HEK293 (cell line): Measurements from ENCODE around the gene HTN3.

Source experiments
- CTCF ChIA-PET: fragments of 350-600 bp; formaldehyde crosslinking; extraction: SDS; loops from one replicate; lab custom pipeline; 2021; ENCODE audit warnings: antibody characterized with exemption; lab: Yijun Ruan, JAX
- POLR2A ChIA-PET: fragments of 300-600 bp; formaldehyde crosslinking; extraction: SDS; loops from one replicate; lab custom pipeline; 2020; ENCODE audit warnings: antibody characterized with exemption, inconsistent platforms; lab: Yijun Ruan, JAX
- H3K27ac ChIP-seq: fragments of 200-500 bp; sonication (Bioruptor generic); 2 replicates; pipeline ENCODE4 v1.5.1; 2014; ENCODE audit warnings: low read depth, low read length, control low read depth, inconsistent platforms; ENCODE audit errors: extremely low read depth
- H3K36me3 ChIP-seq, 2 experiments: fragments of 200-500 bp in 1 of 2; sonication (Bioruptor generic) in 1 of 2; 1 replicate in 1 of 2; 2 replicates in 1 of 2; pipeline ENCODE4 v1.5.1; 2014 to 2017; ENCODE audit warnings: inconsistent platforms in 2 of 2, low read length in 2 of 2; ENCODE audit not compliant: control insufficient read depth in 2 of 2, insufficient read depth in 1 of 2
- H3K4me1 ChIP-seq: fragments of 200-500 bp; sonication (Bioruptor generic); 2 replicates; pipeline ENCODE4 v1.5.1; 2014; ENCODE audit warnings: mild to moderate bottlenecking, low read length, inconsistent platforms; ENCODE audit not compliant: control insufficient read depth, insufficient read depth
- H3K4me3 ChIP-seq: 2 replicates; pipeline ENCODE4 v1.5.1; 2011; ENCODE audit warnings: low read depth, mild to moderate bottlenecking, control low read depth, low read length, moderate library complexity
- H3K9me3 ChIP-seq: fragments of 200-500 bp; sonication (Bioruptor generic); 2 replicates; pipeline ENCODE4 v1.5.1; 2014; ENCODE audit warnings: low read depth, low read length, inconsistent platforms; ENCODE audit not compliant: control insufficient read depth, insufficient read depth
- BCL11A ChIP-seq: fragments of 450-650 bp; formaldehyde crosslinking; IDR thresholded peaks from 2 replicates; pipeline ENCODE4 v1.5.1; 2016; ENCODE audit warnings: low read depth, missing biosample characterization, missing genetic modification characterization
- HOXA7 ChIP-seq: sonication (generic); formaldehyde crosslinking; IDR thresholded peaks from 2 replicates; pipeline ENCODE4 v1.8.1; 2022; ENCODE audit warnings: missing genetic modification reagents, borderline replicate concordance
- PRDM1 ChIP-seq: fragments of 450-650 bp; formaldehyde crosslinking; IDR thresholded peaks from 2 replicates; pipeline ENCODE4; 2016; ENCODE audit warnings: missing biosample characterization, missing genetic modification characterization
- ZBTB17 ChIP-seq: fragments of 450-650 bp; formaldehyde crosslinking; IDR thresholded peaks from 2 replicates; pipeline ENCODE4 v1.5.1; 2016; ENCODE audit warnings: missing biosample characterization, missing genetic modification characterization
- ZEB2 ChIP-seq: fragments of 450-650 bp; formaldehyde crosslinking; IDR thresholded peaks from 2 replicates; pipeline ENCODE4 v1.5.1; 2016; ENCODE audit warnings: missing biosample characterization, missing genetic modification characterization
- ZNF133 ChIP-seq: fragments of 450-650 bp; formaldehyde crosslinking; IDR thresholded peaks from 2 replicates; pipeline ENCODE4 v1.5.1; 2016; ENCODE audit warnings: missing biosample characterization, missing genetic modification characterization
- ZNF146 ChIP-seq: fragments of 450-650 bp; formaldehyde crosslinking; IDR thresholded peaks from 2 replicates; pipeline ENCODE4 v1.5.1; 2016; ENCODE audit warnings: missing biosample characterization, missing genetic modification characterization
- ZNF157 ChIP-seq: fragments of 450-650 bp; formaldehyde crosslinking; IDR thresholded peaks from 2 replicates; pipeline ENCODE4 v1.5.1; 2016; ENCODE audit warnings: missing biosample characterization, missing genetic modification characterization
- ZNF214 ChIP-seq: fragments of 450-650 bp; formaldehyde crosslinking; IDR thresholded peaks from 2 replicates; pipeline ENCODE4 v1.5.1; 2017; ENCODE audit warnings: missing biosample characterization, mild to moderate bottlenecking, missing genetic modification characterization, borderline replicate concordance
- ZNF266 ChIP-seq: fragments of 450-650 bp; formaldehyde crosslinking; IDR thresholded peaks from 2 replicates; pipeline ENCODE4 v1.5.1; 2016; ENCODE audit warnings: missing biosample characterization, missing genetic modification characterization, low read depth
- ZNF426 ChIP-seq: fragments of 450-650 bp; formaldehyde crosslinking; IDR thresholded peaks from 2 replicates; pipeline ENCODE4 v1.5.1; 2017; ENCODE audit warnings: missing biosample characterization, missing genetic modification characterization, mild to moderate bottlenecking, inconsistent platforms, moderate library complexity
- ZNF555 ChIP-seq: fragments of 450-650 bp; formaldehyde crosslinking; conservative IDR thresholded peaks from 2 replicates; pipeline ENCODE4 v1.5.1; 2017; ENCODE audit warnings: missing biosample characterization, mild to moderate bottlenecking, missing genetic modification characterization, inconsistent platforms
- ZNF571 ChIP-seq: fragments of 450-650 bp; formaldehyde crosslinking; IDR thresholded peaks from 2 replicates; pipeline ENCODE4 v1.5.0; 2017; ENCODE audit warnings: missing biosample characterization, missing genetic modification characterization
- ZNF596 ChIP-seq: fragments of 450-650 bp; IDR thresholded peaks from 2 replicates; pipeline ENCODE4 v1.5.0; 2018; ENCODE audit warnings: missing biosample characterization, mild to moderate bottlenecking, missing genetic modification characterization, moderate library complexity
- ZNF658 ChIP-seq: fragments of 450-650 bp; formaldehyde crosslinking; IDR thresholded peaks from 2 replicates; pipeline ENCODE4; 2016; ENCODE audit warnings: missing biosample characterization, missing genetic modification characterization
- ZNF664 ChIP-seq: fragments of 450-650 bp; formaldehyde crosslinking; IDR thresholded peaks from 2 replicates; pipeline ENCODE4 v1.5.1; 2016; ENCODE audit warnings: missing biosample characterization, missing genetic modification characterization
- ZNF776 ChIP-seq: fragments of 450-650 bp; formaldehyde crosslinking; IDR thresholded peaks from 2 replicates; pipeline ENCODE4 v1.5.0; 2017; ENCODE audit warnings: missing biosample characterization, missing genetic modification characterization, borderline replicate concordance
- ZNF830 ChIP-seq: fragments of 450-650 bp; IDR thresholded peaks from 2 replicates; pipeline ENCODE4 v1.5.0; 2018; ENCODE audit warnings: missing biosample characterization, missing genetic modification characterization, low read depth, mild to moderate bottlenecking, moderate library complexity
- ZNF837 ChIP-seq: fragments of 450-650 bp; formaldehyde crosslinking; IDR thresholded peaks from 2 replicates; pipeline ENCODE4 v1.5.1; 2016; ENCODE audit warnings: missing biosample characterization, missing genetic modification characterization
- TF ChIP-seq, protein P1 (sequence below): fragments of 450-650 bp; formaldehyde crosslinking; IDR thresholded peaks from 2 replicates; pipeline ENCODE4 v1.5.1; 2016; ENCODE audit warnings: missing biosample characterization, missing genetic modification characterization
- TF ChIP-seq, protein P2 (sequence below): IDR thresholded peaks from 2 replicates; pipeline ENCODE4 v1.6.1; 2011; ENCODE audit warnings: mild to moderate bottlenecking, low read depth, low read length, borderline replicate concordance
- TF ChIP-seq, protein P3 (sequence below): fragments of 450-650 bp; IDR thresholded peaks from 2 replicates; pipeline ENCODE4 v1.5.1; 2018; ENCODE audit warnings: missing biosample characterization, missing genetic modification characterization
- TF ChIP-seq, protein P4 (sequence below): fragments of 450-650 bp; formaldehyde crosslinking; IDR thresholded peaks from 2 replicates; pipeline ENCODE4 v1.5.1; 2016; ENCODE audit warnings: missing biosample characterization, missing genetic modification characterization, borderline replicate concordance

The HTN3 gene

DNA sequence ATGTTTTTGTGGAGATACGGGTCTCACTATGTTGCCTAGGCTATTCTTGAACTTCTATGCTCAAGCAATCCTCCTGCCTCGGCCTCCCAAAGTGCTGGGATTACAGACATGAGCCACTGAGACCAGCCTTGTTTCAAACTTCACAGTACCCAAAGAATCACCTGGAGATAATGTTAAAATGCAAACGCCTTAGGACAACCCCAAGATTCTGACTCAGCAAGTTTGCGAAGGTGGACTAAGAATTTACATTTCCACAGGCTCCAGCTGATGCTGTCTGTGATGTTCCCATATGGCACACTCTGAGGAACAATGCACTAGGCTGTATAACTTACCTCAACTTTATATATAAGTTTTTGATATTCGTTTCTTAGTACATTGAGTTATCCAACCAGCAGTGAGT lies 33.5 kb upstream of the HTN3 start:
- Histone ChIP-seq H3K4me3 (no peak overlapping the region), H3K36me3 (no peaks in the 10 kb centered on the region), H3K9me3 (no peaks in the 10 kb centered on the region), H3K27ac (no peak overlapping the region), H3K4me1 (no peaks in the 10 kb centered on the region)
- CTCF ChIA-PET, result no interaction called here
- TF ChIP-seq, protein P1, sequence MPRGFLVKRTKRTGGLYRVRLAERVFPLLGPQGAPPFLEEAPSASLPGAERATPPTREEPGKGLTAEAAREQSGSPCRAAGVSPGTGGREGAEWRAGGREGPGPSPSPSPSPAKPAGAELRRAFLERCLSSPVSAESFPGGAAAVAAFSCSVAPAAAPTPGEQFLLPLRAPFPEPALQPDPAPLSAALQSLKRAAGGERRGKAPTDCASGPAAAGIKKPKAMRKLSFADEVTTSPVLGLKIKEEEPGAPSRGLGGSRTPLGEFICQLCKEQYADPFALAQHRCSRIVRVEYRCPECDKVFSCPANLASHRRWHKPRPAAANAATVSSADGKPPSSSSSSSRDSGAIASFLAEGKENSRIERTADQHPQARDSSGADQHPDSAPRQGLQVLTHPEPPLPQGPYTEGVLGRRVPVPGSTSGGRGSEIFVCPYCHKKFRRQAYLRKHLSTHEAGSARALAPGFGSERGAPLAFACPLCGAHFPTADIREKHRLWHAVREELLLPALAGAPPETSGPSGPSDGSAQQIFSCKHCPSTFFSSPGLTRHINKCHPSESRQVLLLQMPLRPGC, result no peak
- TF ChIP-seq ZNF266 (tag by site-specific recombination), result no peak
- no peak for TF ChIP-seq ZNF571
- TF ChIP-seq, protein P2, sequence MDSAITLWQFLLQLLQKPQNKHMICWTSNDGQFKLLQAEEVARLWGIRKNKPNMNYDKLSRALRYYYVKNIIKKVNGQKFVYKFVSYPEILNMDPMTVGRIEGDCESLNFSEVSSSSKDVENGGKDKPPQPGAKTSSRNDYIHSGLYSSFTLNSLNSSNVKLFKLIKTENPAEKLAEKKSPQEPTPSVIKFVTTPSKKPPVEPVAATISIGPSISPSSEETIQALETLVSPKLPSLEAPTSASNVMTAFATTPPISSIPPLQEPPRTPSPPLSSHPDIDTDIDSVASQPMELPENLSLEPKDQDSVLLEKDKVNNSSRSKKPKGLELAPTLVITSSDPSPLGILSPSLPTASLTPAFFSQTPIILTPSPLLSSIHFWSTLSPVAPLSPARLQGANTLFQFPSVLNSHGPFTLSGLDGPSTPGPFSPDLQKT, result no peak
- TF ChIP-seq ZNF555 (tag by site-specific recombination), result no peak
- no peak for TF ChIP-seq ZNF133
- TF ChIP-seq ZNF776 (tag by site-specific recombination), result no peak
- TF ChIP-seq ZNF830 (tag by site-specific recombination), result no peak
- no peak for TF ChIP-seq HOXA7 (CRISPR knock-in tag)
- no peak for TF ChIP-seq ZNF214 (tag by site-specific recombination)
- no peak for TF ChIP-seq ZNF426 (tag by site-specific recombination)
- no peak for TF ChIP-seq BCL11A (tag by site-specific recombination)
- no peak for TF ChIP-seq ZBTB17
- no peak for TF ChIP-seq ZEB2 (tag by site-specific recombination)
- no peak for TF ChIP-seq ZNF664 (tag by site-specific recombination)
- TF ChIP-seq ZNF157 (tag by site-specific recombination), result no peak
- POLR2A ChIA-PET, result no interaction called here

DNA sequence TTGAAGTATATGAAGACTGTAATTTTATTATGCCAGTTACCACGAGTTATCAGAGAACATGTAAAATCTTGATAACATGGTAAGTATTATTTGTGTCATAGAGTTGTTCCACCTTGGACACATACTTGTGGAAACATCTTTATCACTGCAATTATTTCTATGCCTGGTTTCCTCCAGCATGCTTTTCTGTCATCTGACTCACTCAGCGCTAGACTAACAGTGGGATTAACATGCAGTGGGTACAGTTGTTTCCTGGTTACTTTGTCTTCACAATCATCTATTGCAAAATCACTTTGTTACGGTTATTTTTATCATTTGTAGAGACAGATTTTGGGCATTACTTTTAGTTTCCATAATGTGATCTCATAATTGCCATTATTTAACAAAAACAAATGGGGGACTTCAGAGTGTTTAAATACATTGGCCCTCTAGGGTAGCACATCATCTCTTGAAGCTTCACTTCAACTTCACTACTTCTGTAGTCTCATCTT lies 32.7 kb upstream of the HTN3 start, which contains the start of gene STATH:
TSS of gene STATH (plus strand) at position 441 of the 491 bp plus-strand sequence. CDS start 2,472 bp downstream, outside the sequence.
- H3K4me3 ChIP-seq, result no peak within 1 kb of the TSS
- no peaks in the 10 kb centered on the region for H3K9me3 ChIP-seq
- no peak within 1 kb of the TSS for H3K27ac ChIP-seq
- ChIA-PET POLR2A (no interaction called here), CTCF (no interaction called here)
- no peaks in the 10 kb centered on the region for H3K4me1 ChIP-seq
- no peak for TF ChIP-seq ZNF658 (tag by site-specific recombination)
- TF ChIP-seq, protein P3, sequence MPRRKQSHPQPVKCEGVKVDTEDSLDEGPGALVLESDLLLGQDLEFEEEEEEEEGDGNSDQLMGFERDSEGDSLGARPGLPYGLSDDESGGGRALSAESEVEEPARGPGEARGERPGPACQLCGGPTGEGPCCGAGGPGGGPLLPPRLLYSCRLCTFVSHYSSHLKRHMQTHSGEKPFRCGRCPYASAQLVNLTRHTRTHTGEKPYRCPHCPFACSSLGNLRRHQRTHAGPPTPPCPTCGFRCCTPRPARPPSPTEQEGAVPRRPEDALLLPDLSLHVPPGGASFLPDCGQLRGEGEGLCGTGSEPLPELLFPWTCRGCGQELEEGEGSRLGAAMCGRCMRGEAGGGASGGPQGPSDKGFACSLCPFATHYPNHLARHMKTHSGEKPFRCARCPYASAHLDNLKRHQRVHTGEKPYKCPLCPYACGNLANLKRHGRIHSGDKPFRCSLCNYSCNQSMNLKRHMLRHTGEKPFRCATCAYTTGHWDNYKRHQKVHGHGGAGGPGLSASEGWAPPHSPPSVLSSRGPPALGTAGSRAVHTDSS (tag by site-specific recombination), result no peak
- no peak for TF ChIP-seq HOXA7 (CRISPR knock-in tag)
- TF ChIP-seq ZNF837, result no peak
- no peak for TF ChIP-seq ZNF596 (tag by site-specific recombination)
- no peak for TF ChIP-seq PRDM1
- TF ChIP-seq, protein P4, sequence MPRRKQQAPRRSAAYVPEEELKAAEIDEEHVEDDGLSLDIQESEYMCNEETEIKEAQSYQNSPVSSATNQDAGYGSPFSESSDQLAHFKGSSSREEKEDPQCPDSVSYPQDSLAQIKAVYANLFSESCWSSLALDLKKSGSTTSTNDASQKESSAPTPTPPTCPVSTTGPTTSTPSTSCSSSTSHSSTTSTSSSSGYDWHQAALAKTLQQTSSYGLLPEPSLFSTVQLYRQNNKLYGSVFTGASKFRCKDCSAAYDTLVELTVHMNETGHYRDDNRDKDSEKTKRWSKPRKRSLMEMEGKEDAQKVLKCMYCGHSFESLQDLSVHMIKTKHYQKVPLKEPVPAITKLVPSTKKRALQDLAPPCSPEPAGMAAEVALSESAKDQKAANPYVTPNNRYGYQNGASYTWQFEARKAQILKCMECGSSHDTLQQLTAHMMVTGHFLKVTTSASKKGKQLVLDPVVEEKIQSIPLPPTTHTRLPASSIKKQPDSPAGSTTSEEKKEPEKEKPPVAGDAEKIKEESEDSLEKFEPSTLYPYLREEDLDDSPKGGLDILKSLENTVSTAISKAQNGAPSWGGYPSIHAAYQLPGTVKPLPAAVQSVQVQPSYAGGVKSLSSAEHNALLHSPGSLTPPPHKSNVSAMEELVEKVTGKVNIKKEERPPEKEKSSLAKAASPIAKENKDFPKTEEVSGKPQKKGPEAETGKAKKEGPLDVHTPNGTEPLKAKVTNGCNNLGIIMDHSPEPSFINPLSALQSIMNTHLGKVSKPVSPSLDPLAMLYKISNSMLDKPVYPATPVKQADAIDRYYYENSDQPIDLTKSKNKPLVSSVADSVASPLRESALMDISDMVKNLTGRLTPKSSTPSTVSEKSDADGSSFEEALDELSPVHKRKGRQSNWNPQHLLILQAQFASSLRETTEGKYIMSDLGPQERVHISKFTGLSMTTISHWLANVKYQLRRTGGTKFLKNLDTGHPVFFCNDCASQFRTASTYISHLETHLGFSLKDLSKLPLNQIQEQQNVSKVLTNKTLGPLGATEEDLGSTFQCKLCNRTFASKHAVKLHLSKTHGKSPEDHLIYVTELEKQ (tag by site-specific recombination), result no peak
- TF ChIP-seq ZNF146 (tag by site-specific recombination), result no peak
- no peaks in the 10 kb centered on the region for H3K36me3 ChIP-seq
